H9 (cell line): ENCODE measurements around the gene CYTH3. TPM values are rescaled to one million over a fixed set of nuclear protein-coding genes. Genes with fewer than 3 reads are reported as not detected.

ENCODE experiments used
- DNase-seq: peaks from one replicate; pipeline ENCODE4 v3.0.0-alpha.2; 2017
- H2AFZ ChIP-seq: one replicate; pipeline ENCODE4 v1.6.1; 2013; ENCODE audit warnings: mild to moderate bottlenecking, low read length, control low read depth, moderate library complexity
- H2AK5ac ChIP-seq: 2 replicates; pipeline ENCODE4 v1.6.1; 2013; ENCODE audit warnings: low read length, control low read depth, mixed read lengths; ENCODE audit not compliant: insufficient read length
- H2BK120ac ChIP-seq: one replicate; pipeline ENCODE4 v1.6.1; 2013; ENCODE audit warnings: low read depth, mild to moderate bottlenecking, low read length, control low read depth, inconsistent platforms; ENCODE audit not compliant: poor library complexity, severe bottlenecking
- H2BK12ac ChIP-seq: 2 replicates; pipeline ENCODE4 v1.6.1; 2013; ENCODE audit warnings: low read length, control low read depth, mixed read lengths, low read depth; ENCODE audit not compliant: insufficient read length
- H2BK15ac ChIP-seq: 2 replicates; pipeline ENCODE4 v1.6.1; 2013; ENCODE audit warnings: low read depth, low read length, control low read depth
- H2BK20ac ChIP-seq: one replicate; pipeline ENCODE4 v1.6.1; 2013; ENCODE audit warnings: low read depth, mild to moderate bottlenecking, low read length, control low read depth, inconsistent platforms; ENCODE audit not compliant: poor library complexity, severe bottlenecking
- H2BK5ac ChIP-seq: 2 replicates; pipeline ENCODE4 v1.6.1; 2013; ENCODE audit warnings: low read length, control low read depth, mixed read lengths; ENCODE audit not compliant: insufficient read length
- H3K14ac ChIP-seq: 2 replicates; pipeline ENCODE4 v1.6.1; 2013; ENCODE audit warnings: low read length, control low read depth; ENCODE audit not compliant: insufficient read depth
- H3K18ac ChIP-seq: 2 replicates; pipeline ENCODE4 v1.6.1; 2013; ENCODE audit warnings: low read depth, mild to moderate bottlenecking, mixed read lengths, low read length, control low read depth; ENCODE audit not compliant: insufficient read length
- H3K23ac ChIP-seq: 2 replicates; pipeline ENCODE4 v1.6.1; 2013; ENCODE audit warnings: low read length, control low read depth, mixed read lengths, low read depth; ENCODE audit not compliant: insufficient read length
- H3K23me2 ChIP-seq: 2 replicates; pipeline ENCODE4 v1.6.1; 2013; ENCODE audit warnings: low read depth, mild to moderate bottlenecking, mixed read lengths, low read length, control low read depth; ENCODE audit not compliant: insufficient read length, poor library complexity, severe bottlenecking
- H3K27ac ChIP-seq: 2 replicates; pipeline ENCODE4 v1.5.1; 2013; ENCODE audit warnings: low read length, control low read depth, mixed read lengths, low read depth; ENCODE audit not compliant: insufficient read length
- H3K27me3 ChIP-seq: 2 replicates; pipeline ENCODE4 v1.6.1; 2013; ENCODE audit warnings: low read length, control low read depth, inconsistent platforms; ENCODE audit not compliant: insufficient read depth
- H3K4ac ChIP-seq: 2 replicates; pipeline ENCODE4 v1.6.1; 2013; ENCODE audit warnings: low read depth, mild to moderate bottlenecking, control low read depth, inconsistent platforms, low read length, moderate library complexity
- H3K4me1 ChIP-seq: 2 replicates; pipeline ENCODE4 v1.6.1; 2013; ENCODE audit warnings: low read length, control low read depth, inconsistent platforms; ENCODE audit not compliant: insufficient read depth
- H3K4me2 ChIP-seq: 2 replicates; pipeline ENCODE4 v1.6.1; 2013; ENCODE audit warnings: low read length, control low read depth, mixed read lengths; ENCODE audit not compliant: insufficient read length, insufficient read depth
- H3K56ac ChIP-seq: 2 replicates; pipeline ENCODE4 v1.6.1; 2013; ENCODE audit warnings: low read depth, mild to moderate bottlenecking, mixed read lengths, low read length, control low read depth; ENCODE audit not compliant: insufficient read length
- H3K79me1 ChIP-seq: 2 replicates; pipeline ENCODE4 v1.6.1; 2013; ENCODE audit warnings: low read depth, mild to moderate bottlenecking, moderate library complexity, low read length, control low read depth, inconsistent platforms; ENCODE audit not compliant: insufficient read depth, poor library complexity, severe bottlenecking
- H3K79me2 ChIP-seq: 2 replicates; pipeline ENCODE4 v1.6.1; 2013; ENCODE audit warnings: low read length, control low read depth, inconsistent platforms; ENCODE audit not compliant: insufficient read depth
- H3K9ac ChIP-seq: 2 replicates; pipeline ENCODE4 v1.6.1; 2013; ENCODE audit warnings: low read length, control low read depth, mixed read lengths; ENCODE audit not compliant: insufficient read length; ENCODE audit errors: extremely low read depth
- H3K9me3 ChIP-seq: one replicate; pipeline ENCODE4 v1.6.1; 2013; ENCODE audit warnings: low read depth, low read length, inconsistent platforms; ENCODE audit not compliant: control insufficient read depth
- H3T11ph ChIP-seq: one replicate; pipeline ENCODE4 v1.6.1; 2013; ENCODE audit warnings: mild to moderate bottlenecking, low read length, control low read depth, inconsistent platforms
- H4K20me1 ChIP-seq: one replicate; pipeline ENCODE4 v1.6.1; 2013; ENCODE audit not compliant: control insufficient read depth, insufficient read length, insufficient read depth
- H4K5ac ChIP-seq: 2 replicates; pipeline ENCODE4 v1.6.1; 2013; ENCODE audit warnings: low read depth, mild to moderate bottlenecking, mixed read lengths, low read length, control low read depth; ENCODE audit not compliant: insufficient read length
- H4K8ac ChIP-seq: replicated peaks from 2 replicates; pipeline ENCODE4 v1.6.1; 2013; ENCODE audit warnings: low read length, control low read depth, mixed read lengths, low read depth; ENCODE audit not compliant: insufficient read length
- H4K91ac ChIP-seq: 2 replicates; pipeline ENCODE4 v1.6.1; 2013; ENCODE audit warnings: low read depth, mild to moderate bottlenecking, moderate library complexity, mixed read lengths, low read length, control low read depth; ENCODE audit not compliant: insufficient read length
- H3K27ac Mint-ChIP-seq, 3 experiments: 2 replicates in 2 of 3; 3 replicates in 1 of 3; pipeline ENCODE4 v1.8.0; 2020 to 2021; ENCODE audit warnings: mixed read lengths in 3 of 3, mild to moderate bottlenecking in 1 of 3, moderate library complexity in 1 of 3
- H3K27me3 Mint-ChIP-seq: 2 replicates; pipeline ENCODE4 v1.8.0; 2021; ENCODE audit warnings: low read depth, mild to moderate bottlenecking, moderate library complexity, mixed read lengths
- H3K36me3 Mint-ChIP-seq, 3 experiments: 2 replicates in 2 of 3; 3 replicates in 1 of 3; pipeline ENCODE4 v1.8.0; 2020 to 2021; ENCODE audit warnings: low read depth in 3 of 3, mixed read lengths in 3 of 3; ENCODE audit not compliant: insufficient read depth in 1 of 3
- H3K4me1 Mint-ChIP-seq, 2 experiments: 2 replicates each; pipeline ENCODE4 v1.8.0; 2020; ENCODE audit warnings: mixed read lengths in 2 of 2
- H3K4me3 Mint-ChIP-seq, 2 experiments: 2 replicates in 1 of 2; 3 replicates in 1 of 2; pipeline ENCODE4 v1.8.0; 2020 to 2021; ENCODE audit warnings: mild to moderate bottlenecking in 2 of 2, mixed read lengths in 2 of 2, moderate library complexity in 1 of 2
- H3K9me3 Mint-ChIP-seq, 2 experiments: 2 replicates in 1 of 2; 3 replicates in 1 of 2; pipeline ENCODE4 v1.8.0; 2020; ENCODE audit warnings: mild to moderate bottlenecking in 2 of 2, mixed read lengths in 2 of 2, moderate library complexity in 1 of 2
- CTCF ChIP-seq: fragments of 200-600 bp; sonication (generic); conservative IDR thresholded peaks from 3 replicates; pipeline ENCODE4 v1.8.0; 2021; ENCODE audit warnings: antibody characterized with exemption, mild to moderate bottlenecking
- WGBS: extraction: QIAGEN DNeasy Blood & Tissue Kit; methylation state at CpG from one replicate; pipeline ENCODE4 v1.1.7; 2013; ENCODE audit warnings: missing lambda C conversion rate, low lambda C conversion rate, mixed read lengths; ENCODE audit not compliant: insufficient read length; ENCODE audit errors: extremely low coverage; 5-methylcytosine and 5-hydroxymethylcytosine counted together
- total RNA-seq: library from RNA; stranded (reverse); gene quantifications from 2 replicates; pipeline ENCODE4 v1.2.1, GENCODE V29; 2021

The CYTH3 gene
- total RNA-seq, 1 experiment from 2014 or later, result 12.3 TPM

- Histone ChIP-seq H3T11ph (no peak overlapping the region), H3K56ac (no peak overlapping the region), H2BK15ac (no peak overlapping the region), H4K5ac (no peak overlapping the region), H2AFZ (no peak overlapping the region), H3K18ac (no peak overlapping the region), H2BK5ac (no peak overlapping the region), H3K4me1 (no peaks in the 10 kb centered on the region), H3K9me3 (no peaks in the 10 kb centered on the region), H2BK12ac (no peak overlapping the region), H3K27me3 (no peaks in the 10 kb centered on the region), H3K79me2 (no peaks in the 10 kb centered on the region; the same call in 1 of the 2 replicates), H3K27ac (no peak overlapping the region), H4K8ac (no peak overlapping the region), H3K9ac (no peak overlapping the region), H3K79me1 (peaks cover 1% of the 10 kb centered on the region), H2BK20ac (no peak overlapping the region), H3K4ac (no peak overlapping the region), H3K23me2 (peaks cover 2% of the 10 kb centered on the region), H3K14ac (no peak overlapping the region), H3K4me2 (no peak overlapping the region), H2BK120ac (no peak overlapping the region), H4K20me1 (no peaks in the 10 kb centered on the region), H4K91ac (no peak overlapping the region), H2AK5ac (no peak overlapping the region), H3K23ac (no peak overlapping the region)
- TF ChIP-seq CTCF, result no peak
- Mint-ChIP-seq H3K36me3 (no peaks in the 10 kb centered on the region), H3K27me3 (no peaks in the 10 kb centered on the region), H3K4me3 (no peak overlapping the region), H3K4me1 (peaks cover 11 to 18% of the 10 kb centered on the region in 2 experiments), H3K9me3 (no peaks in the 10 kb centered on the region), H3K27ac (no peak overlapping the region; a peak in 1 of 7 replicates)
- no peak for DNase-seq
- no CpG with 5 or more reads among the region's 3 CpGs for WGBS
Observed at GRCh38 chr7:6237730-6238129, 34.7 kb downstream of the CYTH3 start.
